Measurements from ENCODE around the gene KANSL1.

KANSL1 gene

DNA sequence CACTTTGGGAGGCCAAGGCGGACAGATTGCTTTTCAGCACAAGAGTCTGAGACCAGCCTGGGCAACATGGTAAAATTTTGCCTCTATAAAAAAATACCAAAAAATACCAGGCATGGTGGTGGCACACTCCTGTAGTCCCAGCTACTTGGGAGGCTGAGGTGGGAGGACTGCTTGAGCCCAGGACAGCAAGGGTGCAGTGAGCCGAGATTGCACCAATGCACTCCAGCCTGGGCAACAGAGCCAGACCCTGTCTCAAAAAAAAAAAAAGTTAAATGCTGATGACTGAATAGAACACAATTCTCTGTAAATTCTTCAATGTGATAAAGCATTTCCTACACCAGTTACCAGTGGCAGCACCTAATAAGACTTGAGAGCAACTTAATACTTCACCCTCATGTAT, 65.7 kb downstream of the KANSL1 start:
- no peak overlapping the region for H3K9ac ChIP-seq (ENCODE audit: low read depth, low read length)
- H3K4me1 ChIP-seq (ENCODE audit: insufficient read depth, low read length): peaks cover 19% of the 10 kb centered on the region
- no peaks in the 10 kb centered on the region for H3K36me3 ChIP-seq (ENCODE audit: insufficient read depth, low read length)
- no peaks in the 10 kb centered on the region for H3K9me3 ChIP-seq (ENCODE audit: control insufficient read depth, insufficient read depth, low read length)

DNA sequence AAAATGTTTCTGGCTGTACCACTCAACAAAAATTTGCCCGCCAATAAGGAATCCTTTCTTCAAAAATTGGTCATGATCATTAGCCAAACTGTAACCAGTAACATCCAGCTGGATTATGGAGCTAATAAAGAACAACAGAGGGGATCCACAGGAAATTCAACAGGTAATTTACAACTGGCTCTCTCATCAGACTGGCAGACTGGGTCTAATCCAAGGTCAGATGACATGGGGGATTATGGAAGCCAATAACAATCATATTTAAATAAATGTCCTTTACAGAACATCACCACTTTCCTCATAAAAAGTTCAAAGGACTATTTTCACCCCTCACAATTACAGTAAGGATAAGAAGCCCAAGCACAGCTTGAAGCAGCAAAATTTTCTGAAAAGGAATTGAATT, 66.4 kb downstream of the KANSL1 start:
- Histone ChIP-seq H3K4me1 (ENCODE audit: insufficient read depth, low read length) (peaks cover 19% of the 10 kb centered on the region), H3K36me3 (ENCODE audit: insufficient read depth, low read length) (no peaks in the 10 kb centered on the region), H3K9ac (ENCODE audit: low read depth, low read length) (no peak overlapping the region), H3K9me3 (ENCODE audit: control insufficient read depth, insufficient read depth, low read length) (no peaks in the 10 kb centered on the region)

DNA sequence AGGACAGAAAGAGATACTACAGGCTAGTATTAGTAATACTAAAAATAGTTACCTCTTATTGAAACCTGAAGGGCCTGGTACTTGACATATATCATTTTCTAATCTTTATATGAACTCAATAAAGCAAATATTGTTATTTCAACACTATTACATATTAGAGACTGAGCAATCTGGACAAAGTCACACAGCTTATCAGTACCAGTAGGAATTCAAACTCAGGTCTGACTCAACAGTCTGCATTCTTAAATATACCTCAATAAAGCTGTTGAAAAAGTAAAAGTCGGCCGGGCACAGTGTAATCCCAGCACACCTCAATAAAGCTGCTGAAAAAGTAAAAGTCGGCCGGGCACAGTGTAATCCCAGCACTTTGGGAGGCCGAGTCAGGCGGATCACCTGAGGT, 67.4 kb downstream of the KANSL1 start:
- Histone ChIP-seq H3K9me3 (ENCODE audit: control insufficient read depth, insufficient read depth, low read length) (no peaks in the 10 kb centered on the region), H3K36me3 (ENCODE audit: insufficient read depth, low read length) (no peaks in the 10 kb centered on the region), H3K4me1 (ENCODE audit: insufficient read depth, low read length) (peaks cover 19% of the 10 kb centered on the region)

DNA sequence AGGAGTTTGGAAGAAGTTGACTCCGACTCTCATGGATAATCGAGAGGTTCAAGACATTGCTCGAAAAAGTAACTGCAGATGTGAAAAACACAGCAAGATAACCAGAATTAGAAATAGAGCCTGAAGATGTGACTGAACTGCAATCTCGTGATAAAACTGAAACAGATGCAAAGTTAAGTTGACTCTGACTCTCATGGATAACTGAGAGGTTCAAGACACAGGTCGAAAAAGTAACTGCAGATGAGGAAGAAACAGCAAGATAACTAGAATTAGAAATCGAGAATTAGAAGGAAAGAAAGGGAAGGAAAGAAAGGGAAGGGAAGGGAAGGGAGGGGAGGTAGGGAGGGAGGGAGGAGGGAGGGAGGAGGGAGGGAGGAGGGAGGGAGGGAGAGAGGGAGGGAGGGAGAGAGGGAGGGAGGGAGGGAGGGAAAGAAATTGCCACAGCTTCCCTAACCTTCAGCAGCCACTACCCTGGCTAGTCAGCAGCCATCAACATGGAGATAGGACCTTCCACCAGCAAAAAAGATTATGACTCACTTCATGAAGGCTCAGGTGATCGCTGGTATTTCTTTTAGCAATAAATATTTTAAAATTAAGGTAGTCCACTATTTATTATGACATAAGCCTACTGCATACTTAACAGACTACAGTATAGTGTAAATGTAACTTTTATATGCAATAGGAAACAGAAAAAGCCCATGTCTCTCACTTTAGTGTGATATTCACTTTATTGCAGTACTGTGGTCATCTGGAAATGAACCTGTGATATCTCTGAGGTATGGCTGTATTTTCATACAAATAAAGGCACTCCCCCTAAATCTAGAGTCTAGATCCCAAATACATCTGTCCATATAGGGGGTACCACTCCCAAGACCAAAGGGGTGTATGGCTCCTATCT, 68.3 kb downstream of the KANSL1 start:
- Histone ChIP-seq H3K4me1 (ENCODE audit: insufficient read depth, low read length) (peaks cover 11% of the 10 kb centered on the region; the same call in 1 of the 2 replicates), H3K36me3 (ENCODE audit: insufficient read depth, low read length) (no peaks in the 10 kb centered on the region), H3K9me3 (ENCODE audit: control insufficient read depth, insufficient read depth, low read length) (no peaks in the 10 kb centered on the region), H3K9ac (ENCODE audit: low read depth, low read length) (no peak overlapping the region)

More for the DNA sequence above, 67.4 kb downstream of the KANSL1 start:
- H3K9ac ChIP-seq (ENCODE audit: low read depth, low read length): no peak overlapping the region

DNA sequence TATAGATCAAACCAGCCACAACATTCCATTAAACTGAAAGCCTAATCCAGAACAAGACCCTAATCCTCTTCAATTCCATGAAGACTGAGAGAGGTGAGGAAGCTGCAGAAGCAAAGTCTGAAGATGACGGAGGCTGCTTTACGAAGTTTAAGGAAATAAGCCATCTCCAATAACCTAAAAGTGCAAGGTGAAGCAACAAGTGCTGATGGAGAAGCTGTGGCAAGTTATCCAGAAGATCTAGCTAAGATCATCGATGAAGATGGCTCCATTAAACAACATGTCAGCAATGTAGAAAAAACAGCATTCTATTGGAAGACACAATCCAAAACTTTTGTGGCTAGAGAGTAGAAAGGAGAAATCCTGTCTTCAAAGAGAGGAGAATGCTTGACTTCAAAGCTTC, 69.6 kb downstream of the KANSL1 start:
- Histone ChIP-seq H3K9me3 (ENCODE audit: control insufficient read depth, insufficient read depth, low read length) (no peaks in the 10 kb centered on the region), H3K36me3 (ENCODE audit: insufficient read depth, low read length) (no peaks in the 10 kb centered on the region), H3K4me1 (ENCODE audit: insufficient read depth, low read length) (peaks cover 15% of the 10 kb centered on the region), H3K9ac (ENCODE audit: low read depth, low read length) (no peak overlapping the region)

DNA sequence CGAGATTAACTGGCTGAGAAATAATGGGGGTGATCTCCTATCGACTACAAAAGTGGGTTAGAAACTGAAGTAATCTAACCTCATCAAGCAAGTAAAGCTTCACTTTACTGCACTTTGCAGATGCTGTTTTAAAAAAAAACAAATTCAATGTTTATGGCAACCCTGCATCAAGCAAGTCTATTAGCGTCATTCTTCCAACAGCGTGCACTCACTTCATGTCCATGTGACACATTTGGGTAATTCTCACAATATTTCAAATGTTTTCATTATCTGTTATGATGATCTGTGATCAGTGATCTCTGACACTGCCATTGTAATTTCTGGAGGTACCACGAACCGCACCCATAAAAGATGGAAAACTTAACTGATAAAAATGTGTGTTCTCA, 70.8 kb downstream of the KANSL1 start:
- Histone ChIP-seq H3K9me3 (ENCODE audit: control insufficient read depth, insufficient read depth, low read length) (no peaks in the 10 kb centered on the region), H3K36me3 (ENCODE audit: insufficient read depth, low read length) (no peaks in the 10 kb centered on the region), H3K4me1 (ENCODE audit: insufficient read depth, low read length) (peaks cover 17% of the 10 kb centered on the region), H3K9ac (ENCODE audit: low read depth, low read length) (no peak overlapping the region)

DNA sequence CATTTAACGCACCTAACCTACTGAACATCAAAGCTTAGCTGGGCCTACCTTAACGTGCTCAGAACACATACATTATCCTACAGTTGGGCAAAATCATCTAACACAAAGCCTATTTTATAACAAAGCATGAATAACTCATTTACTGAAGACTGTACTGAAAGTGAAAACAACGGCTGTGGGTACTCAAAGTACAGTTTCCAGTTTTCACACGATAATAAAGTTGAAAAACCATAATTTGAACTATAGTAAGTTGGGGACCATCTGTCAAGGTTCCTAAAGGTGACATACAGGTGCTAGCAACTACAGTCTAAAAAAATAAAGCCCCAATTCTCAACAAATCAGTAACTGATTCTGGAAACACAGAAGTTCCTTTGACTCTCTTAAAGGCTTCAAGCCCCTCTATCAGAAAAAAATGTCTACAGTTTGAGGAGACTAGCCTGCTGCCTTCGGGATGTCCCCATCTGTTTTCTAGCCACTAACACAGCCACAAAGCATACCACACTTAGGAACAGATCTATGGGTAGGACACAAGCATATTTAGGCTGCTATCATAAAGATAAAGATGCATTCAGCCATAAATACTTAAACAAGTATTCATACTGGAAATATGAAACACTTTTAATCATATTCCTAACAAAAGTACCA, 71.3 kb downstream of the KANSL1 start:
- Histone ChIP-seq H3K9me3 (ENCODE audit: control insufficient read depth, insufficient read depth, low read length) (no peaks in the 10 kb centered on the region), H3K36me3 (ENCODE audit: insufficient read depth, low read length) (no peaks in the 10 kb centered on the region), H3K9ac (ENCODE audit: low read depth, low read length) (no peak overlapping the region), H3K4me1 (ENCODE audit: insufficient read depth, low read length) (peaks cover 22% of the 10 kb centered on the region)

DNA sequence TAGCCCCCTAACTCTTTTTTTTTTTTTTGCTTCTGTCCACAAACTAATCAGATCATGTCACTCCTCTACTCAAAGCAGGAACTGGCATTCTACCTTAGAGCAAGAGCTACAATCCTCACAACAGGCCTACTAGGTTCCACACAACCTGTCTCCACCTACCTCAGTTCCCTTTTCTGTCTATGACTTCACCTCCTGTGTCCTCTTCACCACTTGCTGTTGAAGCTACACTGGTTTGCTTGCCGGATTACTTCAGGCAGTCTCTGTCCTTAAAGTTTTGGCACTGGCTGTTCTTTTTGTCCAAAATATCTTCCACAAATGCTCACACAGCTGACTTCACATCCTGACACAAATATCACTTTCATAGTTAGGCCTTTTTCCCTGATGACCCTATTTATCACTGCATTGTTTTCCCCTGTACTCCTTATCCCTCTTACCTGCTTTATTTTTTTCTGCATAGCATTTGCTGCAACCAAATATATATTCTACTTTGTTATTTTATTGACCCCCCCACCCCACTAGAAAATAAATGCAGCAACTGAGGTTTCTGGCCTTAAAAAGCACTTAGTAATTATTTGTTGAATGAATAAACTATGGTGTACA, 72.0 kb downstream of the KANSL1 start:
- Histone ChIP-seq H3K9me3 (ENCODE audit: control insufficient read depth, insufficient read depth, low read length) (no peaks in the 10 kb centered on the region), H3K4me1 (ENCODE audit: insufficient read depth, low read length) (peaks cover 26% of the 10 kb centered on the region), H3K36me3 (ENCODE audit: insufficient read depth, low read length) (no peaks in the 10 kb centered on the region), H3K9ac (ENCODE audit: low read depth, low read length) (no peak overlapping the region)

DNA sequence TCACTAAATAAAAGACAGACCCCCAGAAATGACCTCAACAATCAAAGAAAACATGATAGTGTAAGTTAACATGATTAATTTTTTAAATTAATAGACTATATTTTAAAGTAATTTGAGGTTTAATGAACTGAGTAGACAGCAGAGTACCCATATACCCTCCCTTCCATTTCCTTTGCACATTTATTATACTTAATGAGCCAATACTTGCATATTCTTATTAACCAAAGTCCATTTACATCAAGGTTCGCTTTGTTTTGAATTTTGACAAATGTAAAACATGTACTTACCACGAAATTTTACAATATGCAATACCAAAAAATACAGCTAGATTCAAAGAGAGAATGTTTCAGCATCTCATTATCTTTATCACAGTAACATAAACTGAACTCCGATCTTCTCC, 72.7 kb downstream of the KANSL1 start:
- no peak overlapping the region for H3K9ac ChIP-seq (ENCODE audit: low read depth, low read length)
- no peaks in the 10 kb centered on the region for H3K9me3 ChIP-seq (ENCODE audit: control insufficient read depth, insufficient read depth, low read length)
- H3K36me3 ChIP-seq (ENCODE audit: insufficient read depth, low read length): no peaks in the 10 kb centered on the region
- peaks cover 26% of the 10 kb centered on the region for H3K4me1 ChIP-seq (ENCODE audit: insufficient read depth, low read length)

DNA sequence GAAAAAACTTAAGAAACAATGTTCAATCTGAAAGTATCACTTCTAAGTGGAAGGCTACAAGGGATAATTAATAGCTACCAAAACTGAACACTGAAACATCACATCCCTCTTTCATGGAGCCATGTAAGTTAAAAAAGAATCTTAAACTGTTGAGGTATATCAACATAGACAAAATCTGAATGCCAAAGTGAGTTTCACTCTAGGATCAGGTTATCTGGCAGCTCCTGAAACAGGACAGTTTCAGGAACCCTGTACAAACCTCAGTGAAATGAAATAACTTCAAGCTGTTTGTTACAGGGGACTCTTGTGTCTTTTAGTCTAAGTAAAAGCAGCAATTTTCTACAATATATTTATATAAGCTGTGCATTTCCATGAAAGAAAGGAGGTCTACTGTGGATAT, 73.2 kb downstream of the KANSL1 start:
- Histone ChIP-seq H3K9ac (ENCODE audit: low read depth, low read length) (no peak overlapping the region), H3K36me3 (ENCODE audit: insufficient read depth, low read length) (no peaks in the 10 kb centered on the region), H3K4me1 (ENCODE audit: insufficient read depth, low read length) (peaks cover 26% of the 10 kb centered on the region), H3K9me3 (ENCODE audit: control insufficient read depth, insufficient read depth, low read length) (no peaks in the 10 kb centered on the region)

DNA sequence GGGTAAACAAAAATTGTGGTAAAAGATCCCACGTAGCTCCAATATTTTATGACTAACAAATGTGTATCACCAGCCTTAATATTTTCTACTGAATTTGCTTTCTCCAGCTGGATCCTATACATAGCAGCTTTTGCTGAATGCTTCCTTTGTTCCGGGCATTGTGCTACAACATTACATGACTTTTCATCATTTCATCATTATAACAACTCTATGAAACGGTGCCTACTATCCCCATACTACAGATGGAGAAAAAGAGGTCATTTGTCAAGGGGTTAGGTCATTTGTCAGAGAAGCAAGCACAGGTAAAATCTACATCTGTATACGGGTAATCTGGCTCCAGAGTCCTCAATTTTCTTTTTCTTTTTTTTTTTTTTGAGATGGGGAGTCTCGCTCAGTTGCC, 74.3 kb downstream of the KANSL1 start:
- H3K4me1 ChIP-seq (ENCODE audit: insufficient read depth, low read length): peaks cover 26% of the 10 kb centered on the region

DNA sequence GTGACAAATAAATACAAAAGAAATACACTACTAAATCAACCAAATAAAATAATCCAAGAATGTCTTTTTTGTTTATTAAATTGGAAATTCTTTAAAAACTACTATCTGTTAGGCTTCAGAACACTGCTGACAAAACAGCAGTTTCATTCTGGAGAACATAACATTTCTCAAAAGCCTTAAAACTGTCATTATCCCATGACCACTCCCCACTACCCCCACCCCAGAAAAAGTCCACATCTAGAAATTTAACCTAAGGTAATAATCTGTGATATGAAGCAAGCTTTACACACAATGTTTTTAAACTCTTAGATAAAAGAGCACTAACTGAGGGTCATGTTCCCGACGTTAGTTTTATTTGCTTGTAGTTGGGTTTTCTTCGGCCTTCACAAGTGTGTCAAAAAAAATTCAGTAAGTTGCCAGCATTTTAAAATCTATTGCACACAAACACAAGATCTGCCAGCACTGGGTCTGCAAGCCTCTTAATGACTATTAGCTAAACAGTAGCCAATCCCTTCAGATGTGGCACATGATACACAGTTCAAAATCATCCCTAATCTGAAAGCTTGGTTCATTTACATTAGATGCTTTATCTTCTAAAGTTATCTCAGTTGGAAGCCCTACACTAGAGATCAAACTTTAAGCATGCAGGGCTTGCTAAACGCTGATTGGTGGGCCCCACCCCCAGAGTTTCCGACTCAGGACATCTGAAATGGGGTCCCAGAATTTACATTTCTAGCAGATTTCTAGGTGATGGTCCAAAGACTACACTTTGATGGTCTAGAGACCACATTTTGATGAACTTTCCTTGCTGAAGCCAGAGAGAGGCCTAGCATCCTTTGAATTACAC, 75.2 kb downstream of the KANSL1 start:
- Histone ChIP-seq H3K9me3 (ENCODE audit: control insufficient read depth, insufficient read depth, low read length) (no peaks in the 10 kb centered on the region), H3K36me3 (ENCODE audit: insufficient read depth, low read length) (no peaks in the 10 kb centered on the region), H3K9ac (ENCODE audit: low read depth, low read length) (no peak overlapping the region), H3K4me1 (ENCODE audit: insufficient read depth, low read length) (peaks cover 34% of the 10 kb centered on the region)

More for the DNA sequence above, 74.3 kb downstream of the KANSL1 start:
- no peaks in the 10 kb centered on the region for H3K36me3 ChIP-seq (ENCODE audit: insufficient read depth, low read length)
- H3K9me3 ChIP-seq (ENCODE audit: control insufficient read depth, insufficient read depth, low read length): no peaks in the 10 kb centered on the region
- no peak overlapping the region for H3K9ac ChIP-seq (ENCODE audit: low read depth, low read length)

DNA sequence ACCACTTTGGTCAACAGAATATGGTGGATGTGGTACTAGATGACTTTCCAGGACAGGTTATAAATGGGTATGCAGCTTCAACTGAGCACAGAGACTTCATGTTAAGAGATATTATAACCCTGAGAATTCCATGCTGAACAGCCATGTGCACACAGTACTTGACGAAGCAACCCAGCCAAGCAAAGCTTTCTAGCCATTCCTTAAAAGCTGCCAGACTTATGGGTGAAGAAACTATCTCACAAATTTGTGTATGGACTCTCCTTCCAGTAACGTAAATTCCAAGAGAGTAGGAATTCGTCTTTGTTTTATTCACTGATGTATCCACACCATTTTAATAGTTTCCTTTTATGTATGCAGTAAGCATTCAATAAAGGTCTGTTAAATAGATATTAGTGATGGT, 76.1 kb downstream of the KANSL1 start:
- H3K4me1 ChIP-seq (ENCODE audit: insufficient read depth, low read length): peaks cover 35% of the 10 kb centered on the region
- no peaks in the 10 kb centered on the region for H3K36me3 ChIP-seq (ENCODE audit: insufficient read depth, low read length)
- no peak overlapping the region for H3K9ac ChIP-seq (ENCODE audit: low read depth, low read length)
- no peaks in the 10 kb centered on the region for H3K9me3 ChIP-seq (ENCODE audit: control insufficient read depth, insufficient read depth, low read length)

DNA sequence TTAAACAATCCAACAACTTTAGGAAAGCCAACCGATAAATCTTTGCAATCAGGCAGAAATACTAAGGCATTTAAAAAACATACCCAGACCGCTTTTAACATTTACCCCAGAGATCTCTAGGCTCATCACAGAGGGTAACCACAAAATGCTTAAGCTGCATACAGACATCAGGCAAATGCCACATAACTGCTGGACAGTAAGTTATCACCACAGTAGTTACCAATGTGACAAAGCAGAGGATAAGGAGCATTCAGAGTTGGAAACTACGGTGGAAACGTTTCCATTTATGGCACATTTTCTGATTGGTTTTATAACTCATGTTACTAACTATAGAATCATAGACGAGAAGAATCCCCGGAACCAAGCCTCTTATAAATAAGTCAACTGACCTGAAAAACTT, 77.5 kb downstream of the KANSL1 start:
- Histone ChIP-seq H3K9ac (ENCODE audit: low read depth, low read length) (no peak overlapping the region), H3K36me3 (ENCODE audit: insufficient read depth, low read length) (no peaks in the 10 kb centered on the region), H3K4me1 (ENCODE audit: insufficient read depth, low read length) (peaks cover 32% of the 10 kb centered on the region), H3K9me3 (ENCODE audit: control insufficient read depth, insufficient read depth, low read length) (no peaks in the 10 kb centered on the region)

Data from ES-I3 (cell line).